Esophagus muscularis mucosa (tissue), 4 donors: ENCODE data around the gene IQCK. TPM values are rescaled to one million over a fixed set of nuclear protein-coding genes. Genes with fewer than 3 reads are reported as not detected.

Source experiments
- DNase-seq: peaks from one replicate; pipeline ENCODE4 v3.0.0-alpha.2; 2017; ENCODE audit errors: extremely low spot score
- H3K27ac ChIP-seq, 4 donors: fragments of 200-600 bp; sonication (generic); replicated peaks in 1 of 4; 1 replicate in 3 of 4; 2 replicates in 1 of 4; pipeline ENCODE4 v1.5.1; 2016 to 2019; ENCODE audit warnings: mild to moderate bottlenecking in 1 of 4
- H3K27me3 ChIP-seq, 4 donors: fragments of 200-600 bp; sonication (generic); one replicate each; pipeline versions ENCODE4 v1.5.1 to v1.6.0; 2016 to 2019
- H3K36me3 ChIP-seq, 4 donors: fragments of 200-600 bp; sonication (generic); one replicate each; pipeline ENCODE4 v1.5.1; 2016 to 2019
- H3K4me1 ChIP-seq, 4 donors: fragments of 200-600 bp; sonication (generic); one replicate each; pipeline ENCODE4 v1.5.1; 2016 to 2019
- H3K4me3 ChIP-seq, 4 donors: fragments of 200-600 bp; sonication (generic); 1 replicate in 2 of 4; 2 replicates in 2 of 4; pipeline ENCODE4 v1.5.1; 2016 to 2019; ENCODE audit warnings: mild to moderate bottlenecking in 4 of 4, moderate library complexity in 1 of 4
- H3K9me3 ChIP-seq, 4 donors: fragments of 200-600 bp; sonication (generic); 1 replicate in 3 of 4; 2 replicates in 1 of 4; pipeline ENCODE4 v1.5.1; 2016 to 2019
- EP300 ChIP-seq: sonication (generic); formaldehyde crosslinking; IDR thresholded peaks from one replicate; pipeline ENCODE4 v1.6.1; 2017; ENCODE audit warnings: antibody characterized with exemption
- POLR2A ChIP-seq: fragments of 450-650 bp; IDR thresholded peaks from one replicate; pipeline ENCODE4 v1.6.1; 2017; ENCODE audit warnings: antibody characterized with exemption, moderate library complexity, mild to moderate bottlenecking, low read depth
- POLR2AphosphoS5 ChIP-seq, 2 donors: sonication (generic); formaldehyde crosslinking; IDR thresholded peaks; one replicate each; pipeline ENCODE4 v1.6.1; 2017; ENCODE audit warnings: antibody characterized with exemption in 2 of 2
- WGBS: methylation state at CpG from one replicate; pipeline ENCODE4 v1.1.5; 2018; 5-methylcytosine and 5-hydroxymethylcytosine counted together
- intact Hi-C: fragments of 100-400 bp; cut with DNase I; formaldehyde crosslinking; loops from one replicate; pipeline ENCODE4 v1.15.1; 2023
- total RNA-seq, 4 donors: library from RNA; depleted of rRNA; stranded (reverse); fragments of >200 nt; gene quantifications; one replicate each; pipeline versions ENCODE4 v1.1.0 to v1.2.1, GENCODE V29; 2016
- TF ChIP-seq, protein P1 (sequence below), 3 experiments: fragments of 200-600 bp in 2 of 3; fragments of 450-650 bp in 1 of 3; sonication (generic) in 2 of 3; IDR thresholded peaks; one replicate each; pipeline ENCODE4 v1.5.1; 2017 to 2019; ENCODE audit warnings: antibody characterized with exemption in 3 of 3, mild to moderate bottlenecking in 2 of 3, moderate library complexity in 1 of 3

IQCK gene
- total RNA-seq, 4 donors from 2014 or later, result 7.4 to 10.4 (median 8.6) TPM

GRCh38 chr16:19875900-19876299 is 157.8 kb downstream of the IQCK start:
- no peaks in the 10 kb centered on the region for H3K9me3 ChIP-seq
- TF ChIP-seq, protein P1, sequence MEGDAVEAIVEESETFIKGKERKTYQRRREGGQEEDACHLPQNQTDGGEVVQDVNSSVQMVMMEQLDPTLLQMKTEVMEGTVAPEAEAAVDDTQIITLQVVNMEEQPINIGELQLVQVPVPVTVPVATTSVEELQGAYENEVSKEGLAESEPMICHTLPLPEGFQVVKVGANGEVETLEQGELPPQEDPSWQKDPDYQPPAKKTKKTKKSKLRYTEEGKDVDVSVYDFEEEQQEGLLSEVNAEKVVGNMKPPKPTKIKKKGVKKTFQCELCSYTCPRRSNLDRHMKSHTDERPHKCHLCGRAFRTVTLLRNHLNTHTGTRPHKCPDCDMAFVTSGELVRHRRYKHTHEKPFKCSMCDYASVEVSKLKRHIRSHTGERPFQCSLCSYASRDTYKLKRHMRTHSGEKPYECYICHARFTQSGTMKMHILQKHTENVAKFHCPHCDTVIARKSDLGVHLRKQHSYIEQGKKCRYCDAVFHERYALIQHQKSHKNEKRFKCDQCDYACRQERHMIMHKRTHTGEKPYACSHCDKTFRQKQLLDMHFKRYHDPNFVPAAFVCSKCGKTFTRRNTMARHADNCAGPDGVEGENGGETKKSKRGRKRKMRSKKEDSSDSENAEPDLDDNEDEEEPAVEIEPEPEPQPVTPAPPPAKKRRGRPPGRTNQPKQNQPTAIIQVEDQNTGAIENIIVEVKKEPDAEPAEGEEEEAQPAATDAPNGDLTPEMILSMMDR (IDR thresholded peaks at IDR 0.05), result no peak
- TF ChIP-seq EP300 (no peak), POLR2A (no peak), POLR2AphosphoS5 (IDR thresholded peaks at IDR 0.05) (no peak)
- no peaks in the 10 kb centered on the region for H3K27me3 ChIP-seq
- no peak for DNase-seq
- 74% methylated on average over 6 of the region's 6 CpGs for WGBS
- H3K4me3 ChIP-seq, result no peak overlapping the region
- peaks cover 0 to 33% (median 13%) of the 10 kb centered on the region in 4 donors for H3K36me3 ChIP-seq
- intact Hi-C loops, result no loop called here
- H3K27ac ChIP-seq, result no peak overlapping the region
- peaks cover 6 to 51% (median 10%) of the 10 kb centered on the region in 4 donors for H3K4me1 ChIP-seq

- H3K4me1 ChIP-seq, result peaks cover 6 to 51% (median 10%) of the 10 kb centered on the region in 4 donors
- peak overlapping the region in 2 of 4 donors; percentile 16 to 48 for H3K27ac ChIP-seq
- WGBS, result 83% methylated on average over 9 of the region's 10 CpGs
- intact Hi-C loops, result no loop called here
- no peaks in the 10 kb centered on the region for H3K27me3 ChIP-seq
- TF ChIP-seq, protein P1 (IDR thresholded peaks at IDR 0.05), result no peak
- TF ChIP-seq POLR2AphosphoS5 (IDR thresholded peaks at IDR 0.05), result no peak
- TF ChIP-seq POLR2A, result no peak
- no peak for TF ChIP-seq EP300
- H3K36me3 ChIP-seq, result peaks cover 0 to 30% (median 10%) of the 10 kb centered on the region in 4 donors
- DNase-seq, result no peak
- no peaks in the 10 kb centered on the region for H3K9me3 ChIP-seq
- H3K4me3 ChIP-seq, result no peak overlapping the region
Measured at GRCh38 chr16:19876501-19877059, 158.5 kb downstream of the IQCK start.

DNA sequence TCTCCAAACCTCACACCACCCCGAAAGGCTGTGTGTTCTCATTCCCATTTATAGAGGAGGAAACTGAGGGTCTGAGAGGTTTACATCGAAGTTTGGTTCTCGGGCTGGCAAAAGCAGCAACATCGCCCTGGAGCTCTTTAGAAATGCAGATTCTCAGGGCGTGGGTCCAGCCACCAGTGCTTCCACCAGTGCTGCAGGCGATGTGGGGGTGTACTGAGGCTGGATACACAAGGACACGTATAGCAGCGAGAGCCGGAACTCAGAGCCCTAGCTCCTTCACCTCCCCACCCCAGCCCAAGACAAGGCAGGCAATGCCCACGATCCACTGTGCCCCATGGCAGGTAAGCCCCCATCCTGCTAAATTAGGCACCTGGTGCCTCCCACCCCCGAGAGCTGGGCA is 160.7 kb downstream of the IQCK start:
- WGBS, result 94% methylated on average over 11 of the region's 11 CpGs
- Histone ChIP-seq H3K36me3 (peaks cover 0 to 14% (median 0%) of the 10 kb centered on the region in 4 donors), H3K9me3 (no peaks in the 10 kb centered on the region), H3K4me1 (peaks cover 17 to 51% (median 23%) of the 10 kb centered on the region in 4 donors), H3K27ac (no peak overlapping the region), H3K4me3 (no peak overlapping the region), H3K27me3 (peaks cover 0 to 10% (median 0%) of the 10 kb centered on the region in 4 donors)
- intact Hi-C loops, result no loop called here
- no peak for DNase-seq
- TF ChIP-seq, protein P1 (IDR thresholded peaks at IDR 0.05), result no peak
- TF ChIP-seq POLR2A, result no peak
- TF ChIP-seq EP300, result no peak
- TF ChIP-seq POLR2AphosphoS5 (IDR thresholded peaks at IDR 0.05), result no peak

- Histone ChIP-seq H3K27ac (no peak overlapping the region), H3K4me1 (peaks cover 22 to 48% (median 29%) of the 10 kb centered on the region in 4 donors), H3K9me3 (no peaks in the 10 kb centered on the region), H3K4me3 (no peak overlapping the region), H3K36me3 (peaks cover 0 to 14% (median 0%) of the 10 kb centered on the region in 4 donors), H3K27me3 (peaks cover 0 to 15% (median 2%) of the 10 kb centered on the region in 4 donors)
- intact Hi-C loops, result no loop called here
- TF ChIP-seq POLR2AphosphoS5 (IDR thresholded peaks at IDR 0.05) (no peak), EP300 (no peak), POLR2A (no peak)
- TF ChIP-seq, protein P1 (IDR thresholded peaks at IDR 0.05), result no peak
- WGBS, result 90% methylated on average over 11 of the region's 13 CpGs
- no peak for DNase-seq
Measured at GRCh38 chr16:19879241-19879792, 161.2 kb downstream of the IQCK start.
